GM12865 (cell line): ENCODE data around the gene FRMD7.

Experiments used
- DNase-seq: peaks from one replicate; pipeline ENCODE4 v3.0.0; 2010; ENCODE audit warnings: low read depth
- H3K4me3 ChIP-seq: 2 replicates; pipeline ENCODE4 v1.5.1; 2011; ENCODE audit warnings: mild to moderate bottlenecking, low read depth, low read length, control low read depth
- TF ChIP-seq, protein P1 (sequence below): IDR thresholded peaks from 2 replicates; pipeline ENCODE4 v1.5.1; 2011; ENCODE audit warnings: low read length, control low read depth, low read depth, inconsistent platforms; ENCODE audit not compliant: insufficient read depth; ENCODE audit errors: missing control alignments

Gene FRMD7

DNA sequence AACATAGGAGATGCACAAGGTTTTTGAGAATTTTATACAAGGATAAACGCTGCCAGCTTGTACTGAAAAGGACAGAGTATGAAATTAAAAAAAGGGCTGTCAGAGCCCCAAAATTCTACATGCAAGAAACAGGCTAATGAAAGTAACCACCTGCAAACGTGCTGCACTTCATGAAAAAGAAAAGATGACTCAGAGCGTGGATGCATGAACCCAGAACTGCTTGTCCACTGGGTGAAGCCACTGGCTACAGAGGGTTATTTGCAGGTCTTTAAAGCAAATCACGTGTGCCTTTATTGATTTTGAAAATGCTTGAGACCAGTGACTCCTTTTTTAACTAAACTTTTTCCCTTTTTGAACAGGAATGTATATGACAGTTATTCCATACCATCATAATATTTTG lies 25.3 kb upstream of the FRMD7 start:
- TF ChIP-seq, protein P1, sequence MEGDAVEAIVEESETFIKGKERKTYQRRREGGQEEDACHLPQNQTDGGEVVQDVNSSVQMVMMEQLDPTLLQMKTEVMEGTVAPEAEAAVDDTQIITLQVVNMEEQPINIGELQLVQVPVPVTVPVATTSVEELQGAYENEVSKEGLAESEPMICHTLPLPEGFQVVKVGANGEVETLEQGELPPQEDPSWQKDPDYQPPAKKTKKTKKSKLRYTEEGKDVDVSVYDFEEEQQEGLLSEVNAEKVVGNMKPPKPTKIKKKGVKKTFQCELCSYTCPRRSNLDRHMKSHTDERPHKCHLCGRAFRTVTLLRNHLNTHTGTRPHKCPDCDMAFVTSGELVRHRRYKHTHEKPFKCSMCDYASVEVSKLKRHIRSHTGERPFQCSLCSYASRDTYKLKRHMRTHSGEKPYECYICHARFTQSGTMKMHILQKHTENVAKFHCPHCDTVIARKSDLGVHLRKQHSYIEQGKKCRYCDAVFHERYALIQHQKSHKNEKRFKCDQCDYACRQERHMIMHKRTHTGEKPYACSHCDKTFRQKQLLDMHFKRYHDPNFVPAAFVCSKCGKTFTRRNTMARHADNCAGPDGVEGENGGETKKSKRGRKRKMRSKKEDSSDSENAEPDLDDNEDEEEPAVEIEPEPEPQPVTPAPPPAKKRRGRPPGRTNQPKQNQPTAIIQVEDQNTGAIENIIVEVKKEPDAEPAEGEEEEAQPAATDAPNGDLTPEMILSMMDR, result no peak
- H3K4me3 ChIP-seq, result no peak overlapping the region
- DNase-seq, result no peak

DNA sequence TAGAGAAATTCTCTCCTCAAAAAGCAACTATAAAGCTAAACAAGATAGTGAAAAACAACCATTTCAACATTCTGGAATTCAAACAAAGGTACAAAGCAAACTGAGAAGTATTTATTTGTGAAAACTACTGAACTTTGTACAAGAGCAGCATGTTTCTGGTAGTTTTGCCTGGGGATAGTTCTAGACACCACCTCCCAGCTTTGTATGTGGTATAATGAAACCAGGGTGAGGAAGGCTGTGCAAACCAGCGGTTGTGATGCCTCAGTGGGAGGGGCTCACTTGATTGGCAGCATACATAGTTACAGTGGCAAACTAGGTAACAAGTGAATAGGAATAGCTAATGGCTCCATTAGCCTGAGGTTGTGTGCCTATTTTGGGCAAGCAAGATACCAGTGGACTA lies 18.6 kb upstream of the FRMD7 start:
- TF ChIP-seq, protein P1, result no peak
- no peak for DNase-seq
- no peak overlapping the region for H3K4me3 ChIP-seq

DNA sequence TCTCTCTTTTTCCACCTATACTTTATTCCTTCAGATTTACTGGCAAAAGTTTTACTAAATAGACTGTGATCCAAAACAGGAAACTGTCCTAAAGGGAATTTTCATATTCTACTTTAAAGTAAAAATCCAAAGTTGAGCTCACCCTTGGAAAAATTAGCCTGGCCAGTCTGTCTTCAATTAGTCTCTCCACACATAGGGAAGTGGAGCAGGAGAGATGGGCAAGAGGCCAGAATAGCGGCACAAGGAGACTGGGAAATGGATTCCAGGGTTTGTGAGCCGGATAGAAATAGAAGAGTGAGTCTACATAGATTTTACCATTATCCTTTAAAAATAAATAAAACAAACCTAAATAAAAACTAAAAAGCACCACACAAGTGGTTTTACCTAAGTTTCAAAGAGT lies 16.2 kb upstream of the FRMD7 start:
- H3K4me3 ChIP-seq, result no peak overlapping the region
- DNase-seq, result no peak
- TF ChIP-seq, protein P1, result no peak

DNA sequence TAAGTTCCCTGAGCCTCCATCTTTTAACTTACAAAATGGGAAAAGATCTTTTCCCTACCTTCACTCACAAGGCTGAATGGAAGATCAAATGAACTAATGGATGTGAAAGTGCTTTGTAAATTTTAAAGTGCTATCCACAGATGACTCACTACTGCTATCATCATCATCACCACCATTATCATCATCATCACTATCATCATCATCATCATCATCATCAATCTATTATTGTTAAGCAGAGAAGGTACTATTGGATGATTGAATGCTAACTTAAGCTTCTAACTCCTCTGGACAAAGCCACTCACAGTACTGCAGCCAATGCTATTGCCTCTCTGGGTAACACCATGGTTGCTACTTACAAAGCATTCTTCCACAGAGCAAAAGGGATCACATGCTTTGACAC lies 1.9 kb downstream of the FRMD7 start:
- no peak for DNase-seq
- H3K4me3 ChIP-seq, result no peak overlapping the region
- TF ChIP-seq, protein P1, result no peak

DNA sequence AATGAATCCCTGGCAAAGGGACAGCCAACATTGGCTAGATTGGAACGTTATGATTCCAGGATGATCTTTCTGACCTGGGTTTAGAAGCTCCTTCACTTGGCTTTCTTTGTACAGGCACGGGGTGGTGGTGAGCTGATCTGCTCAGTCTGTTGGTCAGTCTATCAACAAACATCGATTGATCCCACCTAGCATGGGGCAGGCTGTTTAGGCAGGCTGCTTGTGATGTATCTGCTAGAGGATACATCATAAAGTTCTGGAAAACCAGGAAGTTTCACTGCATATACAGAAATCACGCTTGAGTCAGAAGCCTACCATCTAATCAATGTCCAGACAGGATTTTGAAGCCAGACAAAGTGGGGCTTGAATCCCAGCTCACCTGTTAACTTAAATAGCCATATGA lies 6.9 kb downstream of the FRMD7 start:
- TF ChIP-seq, protein P1, result no peak
- H3K4me3 ChIP-seq, result no peak overlapping the region
- DNase-seq, result no peak

DNA sequence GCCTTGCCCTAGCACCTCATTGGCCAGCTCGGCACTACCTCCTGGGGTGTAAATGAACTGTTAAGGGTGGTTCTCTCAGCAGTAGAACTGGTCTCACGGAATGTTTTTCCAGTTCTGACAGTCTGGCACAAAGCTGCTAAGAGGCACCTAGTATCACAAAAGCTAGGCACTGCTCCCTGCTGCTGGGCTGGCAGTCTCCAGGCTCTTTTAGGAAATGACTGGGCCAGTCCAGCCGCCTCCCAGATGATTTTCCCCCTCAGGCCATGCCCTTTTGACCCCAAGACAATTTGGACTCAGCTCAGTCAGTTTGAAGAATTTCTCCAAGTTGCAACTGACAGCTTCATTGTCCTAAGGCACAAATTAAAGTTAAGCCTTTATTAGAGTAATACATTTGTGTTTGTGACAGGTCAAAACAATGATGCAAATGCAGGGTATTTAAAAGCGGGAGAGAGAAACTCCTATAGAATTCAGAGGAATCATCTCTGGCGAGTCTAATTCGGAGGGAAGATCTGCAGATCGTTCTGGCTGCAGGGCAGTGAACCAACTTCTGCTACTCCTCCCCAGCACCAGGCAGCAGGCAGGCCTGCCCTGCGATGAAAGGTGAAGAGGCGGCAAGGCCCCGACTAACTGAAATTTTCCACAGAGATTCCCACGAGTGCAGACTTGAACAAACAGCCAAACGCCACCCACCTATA lies 7.9 kb downstream of the FRMD7 start:
- H3K4me3 ChIP-seq, result no peak overlapping the region
- TF ChIP-seq, protein P1, result no peak
- no peak for DNase-seq

DNA sequence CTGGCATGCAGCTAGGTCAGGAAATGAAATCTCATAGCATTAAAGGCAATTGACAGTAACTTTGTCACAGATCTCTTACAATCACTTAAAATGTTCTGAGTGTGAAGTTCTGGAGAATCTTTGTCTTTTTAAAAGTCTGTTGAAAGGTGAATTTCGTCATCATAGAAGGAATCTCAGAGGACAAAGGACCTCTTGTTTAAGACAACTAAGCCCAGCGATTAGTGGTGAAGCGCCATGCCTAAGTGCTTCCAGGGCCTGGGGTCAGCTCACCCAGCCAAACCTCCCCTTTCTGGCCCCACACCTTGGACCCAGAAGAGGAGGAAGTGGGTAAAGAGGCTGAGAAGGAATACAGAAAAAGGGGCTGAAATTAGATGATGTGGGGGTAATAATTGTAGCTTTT lies 8.5 kb downstream of the FRMD7 start:
- TF ChIP-seq, protein P1, result no peak
- H3K4me3 ChIP-seq, result no peak overlapping the region
- no peak for DNase-seq
